Muscle of back (tissue), 10 donors: ENCODE data around the gene FNBP1. TPM values are rescaled to one million over a fixed set of nuclear protein-coding genes. Genes with fewer than 3 reads are reported as not detected.

ENCODE experiments used
- polyA plus RNA-seq, 10 donors: library from polyadenylated mRNA; unstranded; fragments of 120-200 nt; gene quantifications; one replicate each; pipeline ENCODE4 v1.2.1, GENCODE V29; 2013; ENCODE audit not compliant: insufficient read length in 10 of 10

FNBP1 gene
- polyA plus RNA-seq, 10 donors = 17.7 to 22.8 (median 21.2) TPM

Other genes starting within 250 kb of the FNBP1 start
- gene TOR1B, start 240.0 kb downstream of the FNBP1 start, polyA plus RNA-seq = 10 to 100 TPM; 13.0 to 17.8 (median 15.4) TPM
- gene TOR1A, start 219.1 kb downstream of the FNBP1 start, polyA plus RNA-seq = 10 to 100 TPM; 22.7 to 31.1 (median 24.9) TPM
- 10 to 100 TPM; 37.3 to 59.1 (median 52.0) TPM for gene C9orf78, start 207.9 kb downstream of the FNBP1 start, polyA plus RNA-seq
- gene USP20, start 207.7 kb downstream of the FNBP1 start, polyA plus RNA-seq = 10 to 100 TPM in 8 of 10 donors, 1 to 10 TPM in 2; 9.2 to 14.4 (median 12.5) TPM
- gene GPR107, start 10.7 kb upstream of the FNBP1 start, polyA plus RNA-seq = 10 to 100 TPM; 30.9 to 40.3 (median 35.8) TPM
- 10 to 100 TPM; 26.0 to 57.9 (median 43.6) TPM for gene NCS1, start 129.2 kb upstream of the FNBP1 start, polyA plus RNA-seq
- 10 to 100 TPM in 6 of 10 donors, 1 to 10 TPM in 4; 4.8 to 21.1 (median 10.9) TPM for gene HMCN2, start 222.6 kb upstream of the FNBP1 start, polyA plus RNA-seq